HTR-8/SVneo (cell line): Measurements from ENCODE around the gene MARS2.
A peak's percentile ranks its signal among the peaks of the same experiment; 100 is the strongest.
"Not testable (repeated sequence)": the region's sequence is repeated elsewhere in the genome, so short reads cannot be mapped to it uniquely, and the experiment has no call there.

Source experiments
- DNase-seq: peaks from one replicate; pipeline ENCODE4 v3.0.0; 2011; ENCODE audit warnings: low spot score, mixed read lengths; ENCODE audit not compliant: insufficient read length
- FAIRE-seq: peaks from 2 replicates; lab custom pipeline; 2011; peaks lifted over from hg19 to GRCh38; lab: Jason Lieb, UNC

MARS2 gene

GRCh38 chr2:197705912-197706838 is 1.0 kb downstream of the MARS2 start:
- FAIRE-seq (no peak), DNase-seq (peak; percentile 11)

- no peak for DNase-seq
- no peak for FAIRE-seq
Observed at GRCh38 chr2:197706839-197707207, 1.7 kb downstream of the MARS2 start.

GRCh38 chr2:197707316-197708213 is 2.4 kb downstream of the MARS2 start:
- DNase-seq (peak; percentile 22), FAIRE-seq (no peak)

GRCh38 chr2:197708331-197708730 is 3.2 kb downstream of the MARS2 start:
- FAIRE-seq (no peak), DNase-seq (peak; percentile 6)

- FAIRE-seq, DNase-seq: not testable (repeated sequence)
Observed at GRCh38 chr2:197709140-197709539, 4.0 kb downstream of the MARS2 start.

GRCh38 chr2:197710424-197711042 is 5.4 kb downstream of the MARS2 start:
- FAIRE-seq: no peak
- no peak for DNase-seq

- FAIRE-seq (peak; percentile 23), DNase-seq (no peak)
Observed at GRCh38 chr2:197711578-197711977, 6.4 kb downstream of the MARS2 start.

GRCh38 chr2:197713271-197713670 is 8.1 kb downstream of the MARS2 start:
- DNase-seq: no peak
- FAIRE-seq: no peak

GRCh38 chr2:197717863-197718262 is 12.7 kb downstream of the MARS2 start:
- no peak for FAIRE-seq

GRCh38 chr2:197727011-197727410 is 21.8 kb downstream of the MARS2 start:
- DNase-seq (no peak), FAIRE-seq (no peak)

More at GRCh38 chr2:197717863-197718262, 12.7 kb downstream of the MARS2 start:
- DNase-seq: no peak

- DNase-seq, FAIRE-seq: not testable (repeated sequence)
Observed at GRCh38 chr2:197728555-197729544, 23.7 kb downstream of the MARS2 start.

- DNase-seq (no peak), FAIRE-seq (no peak)
Observed at GRCh38 chr2:197740200-197740599, 35.0 kb downstream of the MARS2 start.
